Measurements from ENCODE around the gene SLCO2B1.

The SLCO2B1 gene

DNA sequence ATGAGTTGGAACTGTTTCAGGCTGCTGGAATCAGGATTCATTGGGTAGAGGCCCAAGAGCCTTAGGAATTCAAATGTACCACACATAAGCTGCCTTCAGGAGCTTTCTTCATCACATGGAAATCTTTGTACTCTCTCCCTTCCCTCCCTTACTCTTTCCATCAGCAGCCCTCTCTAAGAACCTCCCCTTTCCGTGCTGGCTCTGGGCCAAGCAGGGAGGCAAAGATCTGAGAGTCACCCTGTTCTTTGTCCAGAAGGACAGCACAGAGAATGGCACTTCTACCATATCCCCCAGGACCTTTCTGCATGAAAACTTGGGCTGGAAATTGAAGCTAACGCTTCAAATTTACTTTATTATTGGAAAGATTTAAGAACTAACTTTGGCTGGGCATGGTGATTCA is 69.0 kb downstream of the SLCO2B1 start:
- DNase-seq (ENCODE audit: low spot score): no peak

DNA sequence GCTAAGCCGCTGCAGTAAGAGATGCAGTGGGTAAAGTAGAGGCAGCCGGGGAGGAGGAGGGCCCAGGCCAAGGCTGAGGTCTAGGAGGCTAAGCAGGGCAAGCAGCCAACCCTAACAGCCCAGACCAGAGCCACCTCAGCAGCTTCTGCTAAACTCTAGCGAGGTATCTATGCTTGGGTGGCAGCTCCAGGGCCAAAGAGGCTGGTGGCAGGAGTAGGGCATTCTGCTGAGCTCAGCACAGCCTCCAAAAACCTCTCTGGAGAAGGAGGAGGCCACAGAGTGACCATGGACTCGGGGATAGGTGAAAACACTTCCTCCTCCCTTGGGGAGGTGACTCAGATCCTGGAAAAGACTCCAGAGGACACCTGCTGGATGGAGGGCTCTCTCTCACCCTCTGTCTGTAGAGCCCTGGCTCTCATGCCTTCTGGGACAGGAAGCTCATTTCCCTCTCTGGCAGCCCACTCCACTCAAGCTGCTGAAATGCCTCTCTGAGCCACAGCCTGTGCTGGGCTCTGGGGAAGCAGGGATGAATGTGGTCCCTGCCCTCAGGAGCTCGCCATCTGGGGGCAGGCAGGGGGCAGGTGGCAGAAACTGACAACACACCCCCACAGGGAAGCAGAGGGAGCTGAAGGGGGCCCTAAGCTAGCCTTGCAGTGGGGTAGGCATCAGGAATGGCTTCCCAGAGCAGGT is 73.2 kb downstream of the SLCO2B1 start:
- no peak for DNase-seq (ENCODE audit: low spot score)

DNA sequence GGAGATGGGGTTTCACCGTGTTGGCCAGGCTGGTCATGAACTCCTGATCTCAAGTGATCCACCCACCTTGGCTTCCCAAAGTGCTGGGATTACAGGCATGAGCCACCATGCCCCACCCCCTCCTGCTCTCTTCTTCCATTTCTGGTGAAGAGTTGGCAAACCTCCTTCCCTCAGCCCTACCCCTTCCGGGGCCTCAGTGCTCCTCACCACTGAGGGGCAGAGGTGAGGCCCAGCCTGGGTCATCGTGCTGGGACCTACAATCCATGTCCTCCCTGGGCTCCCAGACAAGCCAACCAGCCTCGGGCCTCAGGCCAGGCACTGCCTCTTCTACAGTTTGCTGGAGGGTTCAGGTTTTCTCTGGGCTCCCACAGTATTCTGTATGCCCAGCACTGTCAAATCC is 74.9 kb downstream of the SLCO2B1 start:
- DNase-seq (ENCODE audit: low spot score): no peak

DNA sequence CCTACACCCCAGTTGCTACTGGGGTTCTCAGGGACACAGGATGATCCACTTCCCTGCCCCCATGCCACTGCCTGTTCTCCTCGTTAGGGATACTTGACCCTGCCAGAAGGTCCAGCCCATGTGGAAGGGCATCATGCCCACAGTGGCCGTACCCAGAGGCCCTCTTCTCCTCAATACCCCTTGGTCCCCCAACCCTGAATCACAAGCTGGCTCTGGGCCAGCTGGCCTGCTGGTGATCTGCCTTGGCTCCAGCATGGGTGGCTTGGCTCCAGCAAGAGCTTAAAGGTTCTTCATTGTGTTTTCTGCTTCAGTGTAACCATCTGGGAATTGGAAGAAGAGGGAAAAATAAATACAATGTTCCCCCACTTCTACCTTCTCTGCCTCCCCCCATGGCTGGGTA is 78.6 kb downstream of the SLCO2B1 start:
- no peak for DNase-seq (ENCODE audit: low spot score)

DNA sequence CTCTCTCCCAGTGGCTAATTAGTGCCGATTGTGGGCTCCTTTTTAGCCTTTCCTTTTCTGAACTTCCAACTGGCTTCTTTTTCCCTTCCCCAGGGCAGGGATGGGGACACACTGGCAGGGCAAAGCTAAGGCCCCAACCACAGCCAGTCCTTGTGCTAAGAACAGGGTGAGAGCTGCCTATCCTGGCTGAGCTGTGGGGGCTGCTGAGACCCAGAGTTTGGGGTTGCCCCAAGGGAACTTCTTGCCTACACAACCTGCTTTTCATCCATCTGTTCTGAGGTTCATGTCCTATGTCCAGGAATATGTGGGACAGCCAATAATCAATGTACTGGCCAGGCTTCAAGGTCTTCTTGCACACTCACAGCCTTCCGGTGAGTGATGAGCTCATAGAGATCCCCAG is 79.7 kb downstream of the SLCO2B1 start:
- DNase-seq (ENCODE audit: low spot score): no peak

DNA sequence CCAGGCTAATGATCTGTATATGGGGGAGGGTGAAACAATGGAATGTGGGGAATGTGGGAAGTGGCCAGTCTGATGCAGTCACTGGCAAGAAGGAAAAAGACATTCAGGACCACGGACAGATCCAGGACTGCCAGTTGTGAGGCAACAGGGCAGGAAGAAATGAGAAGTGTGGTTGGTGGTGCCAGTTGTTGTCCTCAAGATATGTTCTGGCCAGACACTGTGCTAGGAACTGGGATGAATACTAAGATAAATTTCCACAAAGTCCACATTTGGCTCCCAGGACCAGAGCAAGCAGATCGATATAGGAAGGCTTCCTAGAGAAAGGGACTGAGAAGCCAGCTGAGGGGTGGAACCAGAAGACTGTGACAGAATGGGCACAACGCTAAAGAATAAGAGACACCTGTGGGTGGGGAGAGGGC is 82.9 kb downstream of the SLCO2B1 start:
- DNase-seq (ENCODE audit: low spot score): no peak

DNA sequence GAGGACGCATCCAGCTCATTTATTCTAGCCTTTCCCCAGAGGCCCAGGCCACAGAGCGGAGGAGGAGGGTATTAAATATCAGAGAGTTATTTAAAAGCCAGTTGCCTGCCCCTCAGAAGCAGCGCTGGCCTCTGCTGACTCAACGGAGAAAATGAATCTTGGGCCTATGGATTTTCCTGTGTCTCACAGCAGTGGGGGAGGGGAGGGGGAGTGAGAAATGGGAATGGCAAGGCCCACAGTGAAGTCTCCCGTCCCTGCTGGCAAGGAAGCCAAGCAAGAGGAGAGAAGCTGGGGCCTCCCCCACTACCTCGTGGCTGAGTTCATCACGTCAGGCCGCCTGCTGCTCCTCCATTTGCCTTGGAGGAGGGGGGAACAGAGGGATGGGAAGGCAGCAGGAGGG is 85.2 kb downstream of the SLCO2B1 start:
- no peak for DNase-seq (ENCODE audit: low spot score)

DNA sequence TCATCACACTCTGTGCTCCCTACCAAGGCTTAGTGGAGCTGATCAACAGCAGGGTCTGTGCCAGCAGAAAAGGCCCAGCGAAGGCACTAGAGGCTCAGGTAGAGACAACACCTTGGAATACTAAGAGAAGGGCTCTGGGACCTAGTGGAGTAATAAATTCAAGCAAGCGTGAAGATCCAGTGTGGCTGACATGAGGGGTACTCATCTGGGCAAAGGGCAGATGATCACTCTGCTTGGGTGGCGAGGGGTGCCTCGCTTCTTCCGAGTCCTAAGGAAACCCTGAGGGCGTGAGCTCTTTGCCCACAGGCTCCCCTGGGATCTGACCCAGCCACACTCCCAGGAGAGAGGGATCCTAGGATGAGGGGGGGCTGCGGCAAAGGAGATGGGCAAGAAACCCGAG is 86.1 kb downstream of the SLCO2B1 start:
- no peak for DNase-seq (ENCODE audit: low spot score)

DNA sequence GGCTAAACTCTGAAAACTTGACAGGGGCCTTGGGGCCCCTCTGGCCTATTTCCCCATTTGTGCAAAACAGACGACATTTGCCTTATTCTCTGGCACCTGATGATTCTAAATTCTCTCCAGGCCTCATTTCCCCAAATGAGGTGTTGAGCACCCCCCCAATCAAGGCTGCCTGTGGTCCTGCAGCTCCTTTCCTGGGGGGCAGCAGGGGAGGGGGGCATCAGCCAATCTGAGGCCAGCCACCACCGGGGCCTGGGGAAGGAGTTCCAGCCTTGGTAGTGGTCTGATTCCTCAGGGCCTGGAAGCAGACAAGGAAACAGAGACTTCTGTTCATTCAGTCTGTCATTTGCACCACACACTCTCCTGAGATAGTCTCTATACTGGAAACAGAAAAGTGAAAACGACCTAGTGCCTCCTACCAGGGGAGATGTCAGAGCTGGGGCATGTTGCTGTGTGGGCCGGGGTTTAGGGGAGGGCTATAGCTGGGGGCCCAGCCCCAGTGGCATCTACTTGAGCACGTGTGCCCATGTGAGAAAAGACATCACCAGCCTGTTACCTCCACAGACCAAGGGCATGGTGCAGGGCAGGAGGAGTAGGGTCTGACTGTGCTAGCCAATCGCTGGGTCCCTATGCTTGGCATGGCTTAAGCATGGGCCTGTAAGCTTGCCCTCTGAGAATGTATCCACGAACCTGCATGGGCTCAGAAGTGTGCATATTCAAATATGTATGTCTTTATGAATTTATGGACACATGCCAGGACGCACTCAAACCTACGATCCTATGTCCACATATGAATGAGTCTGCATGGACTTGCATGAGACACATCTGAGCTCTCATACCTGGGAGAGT is 87.9 kb downstream of the SLCO2B1 start:
- DNase-seq (ENCODE audit: low spot score): no peak

DNA sequence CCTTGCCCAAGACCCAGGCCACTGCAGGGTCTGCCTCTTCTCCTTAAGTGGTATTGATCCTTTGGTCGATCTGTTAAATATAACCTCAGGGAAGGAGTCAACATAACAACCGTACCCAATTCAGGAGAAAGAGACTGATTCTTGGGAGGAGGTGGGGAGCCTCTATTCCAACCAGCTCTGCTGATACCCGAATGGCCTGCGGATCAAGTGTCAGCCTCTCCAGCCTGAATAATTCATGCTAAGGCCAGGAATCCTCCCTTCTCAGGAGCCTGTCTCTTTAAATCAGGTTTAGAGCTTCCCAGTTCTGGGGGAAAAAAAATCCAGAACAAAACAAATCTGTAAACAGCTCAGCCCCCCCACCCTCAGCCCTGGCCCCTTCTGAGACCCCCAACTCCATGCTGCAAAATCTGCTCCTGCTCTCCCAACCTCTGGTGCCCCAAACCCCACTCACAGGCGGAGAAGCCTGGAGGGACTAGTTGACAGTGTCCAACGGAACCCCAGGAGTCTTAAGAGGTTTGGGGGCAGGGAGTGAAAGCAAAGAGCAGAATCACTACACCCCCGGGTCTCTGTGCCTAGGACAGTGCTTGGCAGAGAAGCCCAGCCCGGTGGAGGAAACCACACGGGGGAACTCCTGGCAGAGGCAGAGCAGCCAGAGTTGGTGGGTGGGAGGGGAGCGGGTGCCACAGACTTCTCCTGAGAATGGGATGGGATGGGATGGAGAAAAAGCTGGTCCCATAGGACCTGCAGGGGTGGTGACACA is 88.8 kb downstream of the SLCO2B1 start:
- no peak for DNase-seq (ENCODE audit: low spot score)

DNA sequence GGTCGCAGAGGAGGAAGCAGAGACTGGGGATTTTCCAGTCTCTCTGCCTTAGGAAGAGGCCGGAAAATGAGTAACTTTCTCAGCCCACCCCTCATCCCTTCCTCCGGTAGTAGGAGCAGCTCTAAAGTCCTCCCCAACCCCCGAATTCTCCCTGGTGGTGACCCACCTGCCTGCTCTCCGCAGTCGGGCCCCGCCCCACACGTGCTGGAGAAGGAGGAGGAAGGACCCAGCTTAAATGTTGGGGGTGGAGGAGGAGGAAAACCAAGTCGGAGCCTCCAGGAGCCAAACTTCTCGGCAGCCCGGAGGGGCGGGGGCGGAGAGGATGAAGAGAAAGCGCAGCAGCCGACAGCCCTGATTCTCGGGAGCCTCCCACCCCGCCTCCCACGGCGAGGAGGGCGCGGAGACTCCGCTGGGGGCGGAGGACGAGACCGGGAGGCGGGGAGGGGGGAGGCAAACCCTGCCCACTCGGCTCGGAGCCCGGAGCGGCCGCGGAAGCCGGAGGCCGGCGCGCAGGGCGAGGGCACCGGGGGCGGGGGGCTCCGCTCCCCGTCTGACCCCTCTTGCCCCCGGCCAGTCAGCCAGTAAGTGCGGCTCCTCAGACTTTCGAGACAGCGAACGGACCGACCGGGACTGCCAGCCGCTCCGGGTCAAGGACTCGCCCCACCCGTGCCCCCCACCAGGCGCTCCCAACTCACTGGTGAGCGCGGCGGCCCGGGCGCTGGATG is 89.6 kb downstream of the SLCO2B1 start, which contains the start of gene TPBGL:
TPBGL (plus strand) TSS at position 464 of the 725 bp plus-strand sequence. CDS start 276 bp downstream, outside the sequence.
- peak; percentile 42 for DNase-seq (ENCODE audit: low spot score)

DNA sequence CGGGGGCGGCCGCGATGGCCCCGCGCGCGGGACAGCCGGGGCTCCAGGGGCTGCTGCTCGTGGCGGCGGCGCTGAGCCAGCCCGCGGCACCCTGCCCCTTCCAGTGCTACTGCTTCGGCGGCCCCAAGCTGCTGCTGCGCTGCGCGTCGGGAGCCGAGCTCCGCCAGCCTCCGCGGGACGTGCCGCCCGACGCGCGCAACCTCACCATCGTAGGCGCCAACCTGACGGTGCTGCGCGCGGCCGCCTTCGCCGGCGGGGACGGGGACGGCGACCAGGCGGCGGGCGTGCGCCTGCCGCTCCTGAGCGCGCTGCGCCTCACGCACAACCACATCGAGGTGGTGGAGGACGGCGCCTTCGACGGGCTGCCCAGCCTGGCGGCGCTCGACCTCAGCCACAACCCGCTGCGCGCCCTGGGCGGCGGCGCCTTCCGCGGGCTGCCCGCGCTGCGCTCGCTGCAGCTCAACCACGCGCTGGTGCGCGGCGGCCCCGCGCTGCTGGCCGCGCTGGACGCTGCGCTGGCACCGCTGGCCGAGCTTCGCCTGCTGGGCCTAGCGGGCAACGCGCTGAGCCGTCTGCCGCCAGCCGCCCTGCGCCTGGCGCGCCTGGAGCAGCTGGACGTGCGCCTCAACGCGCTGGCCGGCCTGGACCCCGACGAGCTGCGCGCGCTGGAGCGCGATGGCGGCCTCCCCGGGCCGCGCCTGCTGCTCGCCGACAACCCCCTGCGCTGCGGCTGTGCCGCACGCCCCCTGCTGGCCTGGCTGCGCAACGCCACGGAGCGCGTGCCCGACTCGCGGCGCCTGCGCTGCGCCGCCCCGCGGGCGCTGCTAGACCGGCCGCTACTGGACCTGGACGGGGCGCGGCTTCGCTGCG is 90.4 kb downstream of the SLCO2B1 start:
- DNase-seq (ENCODE audit: low spot score): peak; percentile 81

DNA sequence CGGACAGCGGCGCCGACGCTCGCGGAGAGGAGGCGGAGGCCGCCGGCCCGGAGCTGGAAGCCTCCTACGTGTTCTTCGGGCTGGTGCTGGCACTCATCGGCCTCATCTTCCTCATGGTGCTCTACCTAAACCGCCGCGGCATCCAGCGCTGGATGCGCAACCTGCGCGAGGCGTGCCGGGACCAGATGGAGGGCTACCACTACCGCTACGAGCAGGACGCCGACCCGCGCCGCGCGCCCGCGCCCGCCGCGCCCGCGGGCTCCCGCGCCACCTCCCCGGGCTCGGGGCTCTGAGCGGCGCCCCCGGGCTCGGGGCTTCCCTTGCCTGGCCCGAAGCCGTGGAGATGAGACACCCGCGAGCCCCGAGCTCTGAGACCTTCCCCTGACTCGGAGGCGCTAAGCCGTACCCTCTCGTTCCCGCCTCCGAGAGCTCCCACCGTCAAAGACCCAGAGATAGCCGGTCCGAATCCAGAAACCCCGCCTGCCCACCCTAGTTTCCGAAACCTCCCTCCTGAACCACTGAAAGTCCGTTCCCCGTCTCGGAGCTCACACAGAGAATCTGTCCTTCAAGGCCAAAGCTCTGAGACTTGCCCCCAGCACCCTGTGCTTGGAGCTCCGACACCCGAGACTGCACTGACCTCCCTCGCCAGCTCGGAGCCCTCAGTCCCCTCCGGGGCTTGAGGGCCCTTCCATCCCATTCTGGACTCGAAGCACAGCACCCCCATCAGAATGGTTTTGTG is 91.2 kb downstream of the SLCO2B1 start:
- DNase-seq (ENCODE audit: low spot score): no peak

DNA sequence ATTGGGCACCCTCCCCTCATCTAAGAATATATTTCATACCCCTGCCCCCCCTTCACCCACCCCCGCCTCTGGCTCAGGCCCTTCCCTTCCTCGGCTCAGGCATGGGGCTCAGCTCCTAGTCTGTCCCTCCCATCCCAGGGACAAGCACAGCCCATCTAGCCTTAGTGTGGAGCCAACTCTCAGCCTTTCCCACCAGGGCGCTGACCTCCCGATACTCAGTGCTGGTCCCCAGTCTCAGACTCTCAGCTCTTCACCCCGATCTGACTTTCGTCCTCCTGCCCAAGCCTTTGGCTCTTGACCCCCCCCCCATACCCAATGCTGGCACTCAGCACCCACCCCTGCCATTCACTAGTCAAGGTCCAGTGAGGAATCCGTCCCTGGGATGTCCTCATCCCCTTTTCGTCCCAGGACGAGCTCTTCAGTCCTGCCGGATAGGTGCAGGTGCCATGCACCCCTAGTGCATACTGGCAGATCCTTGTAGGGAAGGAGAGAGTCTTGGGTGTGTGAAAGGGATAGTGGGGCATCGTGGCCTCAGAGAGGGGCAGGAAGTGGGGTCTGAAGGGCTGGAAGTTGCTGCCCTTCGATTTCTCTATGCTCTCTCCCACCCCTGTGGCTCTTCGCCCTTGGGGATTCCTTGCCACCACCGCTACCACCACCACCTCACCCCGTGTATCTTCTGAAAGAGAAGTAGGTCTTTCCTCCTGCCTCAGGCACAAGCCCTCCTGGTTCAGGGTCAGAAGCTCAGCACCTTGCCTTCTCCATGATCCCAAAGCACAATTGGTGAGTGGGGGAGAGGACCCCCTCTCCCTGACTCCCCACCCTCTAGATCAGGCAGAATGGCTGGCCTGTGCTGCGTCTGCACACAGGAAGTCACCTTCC is 92.1 kb downstream of the SLCO2B1 start:
- DNase-seq (ENCODE audit: low spot score): no peak

DNA sequence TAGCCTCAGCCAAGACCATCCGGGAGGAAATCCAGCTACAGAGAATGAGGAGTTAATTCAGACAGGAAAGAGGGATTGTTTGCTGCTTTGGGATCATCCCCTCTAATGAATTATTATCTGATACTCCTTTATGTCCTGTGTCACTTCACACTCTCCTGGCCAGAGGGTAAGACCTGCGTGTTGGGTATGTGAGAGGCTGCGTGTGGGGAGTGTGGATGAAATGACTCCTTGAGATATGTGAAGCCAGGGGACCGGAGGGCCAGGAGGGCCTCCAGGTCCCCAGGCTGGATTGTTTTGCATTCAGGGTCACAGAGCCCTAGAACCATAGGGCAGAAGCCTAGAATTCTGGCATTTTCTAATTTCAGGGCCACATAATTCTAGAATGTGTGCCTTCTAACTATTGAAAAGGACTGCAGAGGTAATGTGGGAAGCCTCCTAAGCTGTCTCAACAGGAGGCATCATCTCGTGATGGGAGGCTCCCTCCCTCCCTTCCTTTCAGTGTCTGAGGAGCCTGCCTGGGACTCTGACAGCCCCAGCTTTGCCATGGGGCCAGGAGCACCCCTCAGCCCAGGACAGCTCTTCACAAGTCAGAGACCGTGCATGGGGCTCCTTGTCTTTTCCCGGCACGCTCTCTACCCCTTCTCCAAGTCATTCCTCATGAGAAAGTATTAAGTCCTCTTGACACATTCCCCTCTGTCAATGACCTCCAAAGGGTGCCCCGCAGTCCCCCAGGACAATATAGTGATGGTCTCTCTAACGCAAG is 93.3 kb downstream of the SLCO2B1 start:
- DNase-seq (ENCODE audit: low spot score): no peak

DNA sequence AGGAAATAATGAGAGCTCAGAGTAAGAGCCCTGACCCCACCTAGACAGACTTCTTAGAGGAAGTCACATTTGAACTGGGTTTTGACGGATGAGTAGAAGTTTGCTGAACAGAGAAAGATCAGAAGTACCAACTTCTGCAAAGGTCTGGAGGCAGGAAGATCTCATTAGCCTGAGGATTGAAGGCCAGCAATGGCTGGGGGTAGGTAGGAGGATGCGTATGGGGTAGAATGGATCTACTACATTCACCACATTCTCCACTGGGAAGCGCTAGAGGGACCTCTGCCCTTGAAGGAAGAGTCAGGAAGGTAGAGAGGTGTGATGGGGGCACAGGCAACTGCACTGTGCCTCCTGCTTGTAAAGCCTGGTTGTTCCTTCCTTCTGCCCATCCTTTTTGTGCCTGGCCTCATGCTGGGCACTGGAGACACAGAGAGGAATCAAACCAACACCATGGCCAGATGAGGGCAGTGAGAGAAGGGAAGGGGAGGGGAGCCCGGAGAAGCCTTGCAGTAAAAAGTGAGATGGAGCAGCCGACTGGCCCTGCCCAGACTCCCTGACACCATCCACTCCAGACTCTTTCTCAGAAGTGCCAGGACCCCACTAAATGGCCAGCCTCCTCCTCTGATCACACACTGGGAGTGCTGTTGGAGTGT is 94.6 kb downstream of the SLCO2B1 start:
- DNase-seq (ENCODE audit: low spot score): no peak

DNA sequence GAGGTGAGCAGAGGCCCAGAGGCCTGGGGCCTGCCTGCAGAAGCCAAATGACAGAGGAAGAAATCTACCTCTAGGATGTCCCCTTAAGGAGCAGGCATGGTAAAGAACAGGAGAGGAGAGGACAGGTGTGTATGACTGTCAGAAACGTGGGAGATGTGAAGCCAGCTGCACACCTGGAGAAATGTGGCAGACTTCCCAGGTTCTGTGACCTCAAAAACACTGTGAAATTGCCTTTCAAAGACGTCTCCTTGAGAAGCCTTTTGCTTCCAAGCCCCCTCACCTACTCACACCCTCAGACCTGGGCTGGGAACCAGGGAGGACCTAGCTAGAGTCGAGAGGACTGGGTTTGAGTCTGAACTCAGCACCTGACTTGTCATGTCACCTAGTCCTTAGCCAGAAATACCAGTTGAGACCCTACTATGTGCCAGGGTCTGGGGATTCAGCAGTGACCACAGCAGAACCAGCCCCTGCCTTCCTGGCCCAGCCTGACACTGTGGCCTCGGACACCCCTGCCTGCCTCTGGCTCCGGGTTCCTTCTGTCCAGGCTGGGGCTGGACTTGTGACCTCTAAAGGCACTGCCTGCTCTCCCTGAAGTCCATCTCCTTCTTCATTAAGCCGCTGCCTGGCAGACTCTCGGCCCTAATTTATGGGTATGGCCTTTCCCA is 95.2 kb downstream of the SLCO2B1 start:
- no peak for DNase-seq (ENCODE audit: low spot score)

Measured in SK-N-DZ (cell line).